ENCODE results near the gene LPIN2. TPM values are rescaled to one million over a fixed set of nuclear protein-coding genes. Genes with fewer than 3 reads are reported as not detected.

The LPIN2 gene
- total and polyA plus RNA-seq, 2 of the 4 experiments (the other 2 are of a cell fraction): 16.2 to 21.9 TPM

- peaks cover 47% of the 10 kb centered on the region for H4K20me1 ChIP-seq (ENCODE audit: insufficient read depth, low read length)
- DNase-seq (no peak), ATAC-seq (ENCODE audit: low read depth) (no peak)
- no peak overlapping the region for H2BK120ac ChIP-seq (ENCODE audit: low read depth, low read length)
- H3K23ac ChIP-seq (ENCODE audit: low read depth, low read length): no peak overlapping the region
- peaks cover 16% of the 10 kb centered on the region for H3K9me1 ChIP-seq (ENCODE audit: insufficient read depth, low read length)
- 100% methylated on average over 1 of the region's 8 CpGs; no CpG with 5 or more reads in 1 of the 2 experiments for WGBS, 2 experiments (ENCODE audit: extremely low coverage in 2 of 2, insufficient read length in 1 of 2)
- no peak overlapping the region for H2AFZ ChIP-seq (replicated peaks; ENCODE audit: low read length, poor library complexity)
- H3K4me2 ChIP-seq (ENCODE audit: low read depth, low read length): no peak overlapping the region
- intact Hi-C loops (cut with micrococcal nuclease): no loop called here
- no peak overlapping the region for H2BK20ac ChIP-seq (ENCODE audit: low read depth, low read length)
- no peaks in the 10 kb centered on the region for H3K27me3 ChIP-seq (ENCODE audit: control insufficient read depth, insufficient read depth, low read length)
- in situ Hi-C loops (cut with MboI; ENCODE audit: low sequenced_read_pairs): no loop called here
- H3K18ac ChIP-seq (ENCODE audit: low read depth, low read length): no peak overlapping the region
- H3K56ac ChIP-seq (ENCODE audit: extremely low read depth, insufficient read depth, low read length): no peak overlapping the region
- POLR2A ChIA-PET (ENCODE audit: unreplicated experiment): no interaction called here
- no peak overlapping the region for H3K9ac ChIP-seq (ENCODE audit: low read depth, low read length)
- no peak overlapping the region for H3K14ac ChIP-seq (replicated peaks; ENCODE audit: low read depth, low read length)
- CTCF ChIA-PET: no interaction called here
- peaks cover 48 to 80% of the 10 kb centered on the region in 2 experiments for H3K79me1 ChIP-seq (ENCODE audit: low read depth in 1 of 2, low read length in 2 of 2)
- H2AK5ac ChIP-seq (ENCODE audit: low read depth, low read length): no peak overlapping the region
- H2AK9ac ChIP-seq (replicated peaks; ENCODE audit: low read depth, low read length, poor library complexity): no peak overlapping the region
- no peak overlapping the region for H4K91ac ChIP-seq (ENCODE audit: insufficient read depth, low read depth, low read length)
- no peaks in the 10 kb centered on the region for H3K9me3 ChIP-seq (ENCODE audit: control insufficient read depth, insufficient read depth, low read length)
- no peaks in the 10 kb centered on the region for H3K36me3 ChIP-seq (ENCODE audit: control insufficient read depth, insufficient read depth, low read length)
- no peak overlapping the region for H3K27ac ChIP-seq (ENCODE audit: insufficient read depth, low read length)
- H3K4me3 ChIP-seq (ENCODE audit: insufficient read depth, low read depth, low read length): no peak overlapping the region
- H4K8ac ChIP-seq (ENCODE audit: low read depth in 2 of 2, low read length in 2 of 2): no peak overlapping the region
- H4K5ac ChIP-seq (ENCODE audit: low read depth, low read length): no peak overlapping the region
- no peak overlapping the region for H2BK5ac ChIP-seq (ENCODE audit: low read depth, low read length, poor library complexity, severe bottlenecking)
- TF ChIP-seq MAZ (IDR thresholded peaks at IDR 0.05; ENCODE audit: borderline replicate concordance, low read depth, low read length) (no peak), CEBPB (IDR thresholded peaks at IDR 0.05; ENCODE audit: low read depth, low read length) (no peak), BHLHE40 (IDR thresholded peaks at IDR 0.05; ENCODE audit: low read depth, low read length) (no peak), RAD21 (IDR thresholded peaks at IDR 0.05; ENCODE audit: low read length) (no peak)
- H3K4me1 ChIP-seq (ENCODE audit: control insufficient read depth, insufficient read depth, low read length): peaks cover 15% of the 10 kb centered on the region
- H2BK15ac ChIP-seq (ENCODE audit: low read depth, low read length): no peak overlapping the region
- no peak overlapping the region for H3K4ac ChIP-seq (ENCODE audit: low read depth, low read length)
- dilution Hi-C loops (cut with HindIII; ENCODE audit: low sequenced_read_pairs, unreplicated experiment): no loop called here
- BruUV-seq (replicated peaks): no TSS peak
These were observed 48.5 kb downstream of the LPIN2 start for GRCh38 chr18:2964361-2965010.

Small RNA genes within 50 kb of the gene (microRNA-seq; reads per million reads assigned to microRNA genes)
- not detected for gene RF00156 (ENCODE audit: insufficient read depth, insufficient read length)

Small RNA genes within 50 kb of the gene (small RNA-seq; reads per million reads assigned to genes)
- 0 to 0.18 (median 0) reads per million in 5 experiments for gene RF00156

Other genes with a start within 250 kb of the LPIN2 start
- gene EMILIN2, start 166.1 kb downstream of the LPIN2 start, total RNA-seq (2012; rRNA removed): under 0.01 TPM in 2 replicates
- 0.14 and 0.34 TPM in 2 replicates for gene EMILIN2, start 166.1 kb downstream of the LPIN2 start, polyA plus RNA-seq (2012; rRNA removed)
- gene MYOM1, start 206.8 kb upstream of the LPIN2 start, total RNA-seq (2012; rRNA removed): under 0.01 TPM in 2 replicates
- 0.04 and 0.10 TPM in 2 replicates for gene MYOM1, start 206.8 kb upstream of the LPIN2 start, polyA plus RNA-seq (2012; rRNA removed)
- gene MYL12A, start 234.7 kb upstream of the LPIN2 start, total RNA-seq (2012; rRNA removed): 580 and 743 TPM in 2 replicates
- 469 and 549 TPM in 2 replicates for gene MYL12A, start 234.7 kb upstream of the LPIN2 start, polyA plus RNA-seq (2012; rRNA removed)
- 593 and 692 TPM in 2 replicates for gene MYL12B, start 249.0 kb upstream of the LPIN2 start, total RNA-seq (2012; rRNA removed)
- 753 and 816 TPM in 2 replicates for gene MYL12B, start 249.0 kb upstream of the LPIN2 start, polyA plus RNA-seq (2012; rRNA removed)

Measured in IMR-90 (cell line).